ENCODE measurements around the gene MZF1. TPM values are rescaled to one million over a fixed set of nuclear protein-coding genes. Genes with fewer than 3 reads are reported as not detected.

The MZF1 gene
- total and polyA plus RNA-seq, 9 of the 15 experiments (the other 6 are each of a cell fraction or from before 2014, with no cell fraction given) = 0.31 to 29.3 (median 11.5) TPM

- TF ChIP-seq YY1 (IDR thresholded peaks at IDR 0.05; ENCODE audit: borderline replicate concordance in 1 of 3, control insufficient read depth in 1 of 3, extremely low read depth in 1 of 3, insufficient read depth in 3 of 3, insufficient read length in 1 of 3, insufficient replicate concordance in 2 of 3, low read depth in 1 of 3, low read length in 2 of 3) (peak in 2 of 3 experiments; percentile 58 to 73), NR2C2 (CRISPR knock-in tag; IDR thresholded peaks at IDR 0.05) (peak; percentile 82), NR2C2 (tag; IDR thresholded peaks at IDR 0.05) (peak; percentile 60; the same call in 1 of the 2 replicates), SMARCE1 (IDR thresholded peaks at IDR 0.05) (no peak; the same call in 1 of the 2 replicates), GTF2A2 (tag; IDR thresholded peaks at IDR 0.05) (no peak), EP300 (IDR thresholded peaks at IDR 0.05; ENCODE audit: low read length) (0 out of 2 replicates have a peak, but pooled peaks have one; percentile 13), CBFA2T2 (conservative IDR thresholded peaks at IDR 0.05) (no peak), PTTG1 (tag; IDR thresholded peaks at IDR 0.05; ENCODE audit: low read depth) (no peak), TSHZ1 (CRISPR knock-in tag; IDR thresholded peaks at IDR 0.05) (no peak), ZNF740 (CRISPR knock-in tag; IDR thresholded peaks at IDR 0.05) (0 out of 2 replicates have a peak, but pooled peaks have one; percentile 38), ZNF740 (tag; IDR thresholded peaks at IDR 0.05) (no peak), CBX2 (IDR thresholded peaks at IDR 0.05; ENCODE audit: insufficient read depth, low read length, poor library complexity, severe bottlenecking) (no peak), ARID3B (CRISPR knock-in tag; IDR thresholded peaks at IDR 0.05; ENCODE audit: borderline replicate concordance) (no peak), PYGO2 (tag; IDR thresholded peaks at IDR 0.05) (no peak)
Observed at GRCh38 chr19:58581227-58582141, 8.3 kb upstream of the MZF1 start (continued).

Measured in K562 (cell line).